Activated CD4-positive, alpha-beta memory T cell treated with anti-CD3 and anti-CD28 coated beads, Interleukin-2, amount 10 ng/mL, durations not matched to agents 7 days and 5 days (primary cell): ENCODE measurements around the gene ARAP1. TPM values are rescaled to one million over a fixed set of nuclear protein-coding genes. Genes with fewer than 3 reads are reported as not detected.
A peak's percentile ranks its signal among the peaks of the same experiment; 100 is the strongest.

Source experiments
- CTCF ChIA-PET: fragments of 350-600 bp; sonication (Branson Sonifier 250); formaldehyde crosslinking; loops from one replicate; lab custom pipeline; 2021; ENCODE audit warnings: antibody characterized with exemption, inconsistent platforms; lab: Charles Lee
- POLR2A ChIA-PET: fragments of 350-600 bp; sonication (Branson Sonifier 250); formaldehyde crosslinking; loops from one replicate; lab custom pipeline; 2021; ENCODE audit warnings: antibody characterized with exemption; lab: Charles Lee
- DNase-seq: peaks from one replicate; pipeline ENCODE4 v3.0.0-alpha.2; 2020
- H3K27ac Mint-ChIP-seq: one replicate; pipeline ENCODE4 v1.8.0; 2021; ENCODE audit warnings: mild to moderate bottlenecking, mixed read lengths
- H3K27me3 Mint-ChIP-seq: one replicate; pipeline ENCODE4 v1.8.0; 2021; ENCODE audit warnings: mixed read lengths
- H3K36me3 Mint-ChIP-seq: one replicate; pipeline ENCODE4 v1.8.0; 2021; ENCODE audit warnings: low read depth, mixed read lengths
- H3K4me1 Mint-ChIP-seq: one replicate; pipeline ENCODE4 v1.8.0; 2021; ENCODE audit warnings: mixed read lengths
- H3K4me3 Mint-ChIP-seq: one replicate; pipeline ENCODE4 v1.8.0; 2021; ENCODE audit warnings: mild to moderate bottlenecking, mixed read lengths
- H3K9me3 Mint-ChIP-seq: one replicate; pipeline ENCODE4 v1.8.0; 2021; ENCODE audit warnings: mixed read lengths
- total RNA-seq, 2 experiments: library from RNA; stranded (reverse); gene quantifications; one replicate each; pipeline ENCODE4 v1.2.3, GENCODE V29; 2021

The ARAP1 gene
- total RNA-seq, 2 experiments from 2014 or later: 108 to 109 TPM

- ChIA-PET CTCF (interaction anchor here (1.5 to 4.1 kb wide), 4 partner anchors 37 to 91 kb away, joined by 3 to 29 read pairs (median 10); no protein-coding TSS in a partner anchor), POLR2A (interaction anchor here (0.6 to 3.4 kb wide), 11 partner anchors 10 to 431 kb away, joined by 3 to 24 read pairs (median 6); partner anchors contain the start of genes ATG16L2 and STARD10)
- Mint-ChIP-seq H3K4me3 (peak overlapping the region; percentile 89), H3K36me3 (peaks cover 39% of the 10 kb centered on the region), H3K27ac (peak overlapping the region; percentile 86), H3K9me3 (no peaks in the 10 kb centered on the region), H3K4me1 (peaks cover 60% of the 10 kb centered on the region), H3K27me3 (no peaks in the 10 kb centered on the region)
- DNase-seq: peak; percentile 52
Observed at GRCh38 chr11:72721689-72722049, 30.5 kb downstream of the ARAP1 start.

GRCh38 chr11:72721276-72721675 lies 30.9 kb downstream of the ARAP1 start:
- no peaks in the 10 kb centered on the region for H3K27me3 Mint-ChIP-seq
- peaks cover 60% of the 10 kb centered on the region for H3K4me1 Mint-ChIP-seq
- H3K4me3 Mint-ChIP-seq: peak overlapping the region; percentile 89
- ChIA-PET POLR2A (interaction anchor here (2.0 to 3.4 kb wide), 4 partner anchors 10 to 94 kb away, joined by 6 to 24 read pairs (median 12); partner anchors contain the start of gene ATG16L2), CTCF (interaction anchor here (1.3 to 4.1 kb wide), 4 partner anchors 37 to 92 kb away, joined by 3 to 29 read pairs (median 8); no protein-coding TSS in a partner anchor)
- peak overlapping the region; percentile 86 for H3K27ac Mint-ChIP-seq
- H3K36me3 Mint-ChIP-seq: peaks cover 38% of the 10 kb centered on the region
- no peak for DNase-seq
- H3K9me3 Mint-ChIP-seq: no peaks in the 10 kb centered on the region

GRCh38 chr11:72720784-72721183 lies 31.4 kb downstream of the ARAP1 start:
- POLR2A ChIA-PET: interaction anchor here (1.0 to 2.3 kb wide), 3 partner anchors 11 to 40 kb away, joined by 3 to 7 read pairs (median 6); no protein-coding TSS in a partner anchor
- Mint-ChIP-seq H3K36me3 (peaks cover 35% of the 10 kb centered on the region), H3K27me3 (no peaks in the 10 kb centered on the region), H3K27ac (peak overlapping the region; percentile 86), H3K4me3 (peak overlapping the region; percentile 89), H3K4me1 (peaks cover 62% of the 10 kb centered on the region), H3K9me3 (no peaks in the 10 kb centered on the region)
- CTCF ChIA-PET: interaction anchor here (1.0 to 4.1 kb wide), 5 partner anchors 36 to 92 kb away, joined by 3 to 29 read pairs (median 4); partner anchors contain the start of gene STARD10
- no peak for DNase-seq

GRCh38 chr11:72720047-72720446 lies 32.2 kb downstream of the ARAP1 start:
- H3K27ac Mint-ChIP-seq: peak overlapping the region; percentile 86
- peak overlapping the region; percentile 89 for H3K4me3 Mint-ChIP-seq
- peaks cover 55% of the 10 kb centered on the region for H3K4me1 Mint-ChIP-seq
- peaks cover 27% of the 10 kb centered on the region for H3K36me3 Mint-ChIP-seq
- CTCF ChIA-PET: interaction anchor here (1.0 to 4.1 kb wide), 4 partner anchors 36 to 93 kb away, joined by 4 to 29 read pairs (median 8); partner anchors contain the start of gene STARD10
- POLR2A ChIA-PET: interaction anchor here (1.0 to 2.0 kb wide), 3 partner anchors 18 to 96 kb away, joined by 3 to 6 read pairs (median 4); no protein-coding TSS in a partner anchor
- no peaks in the 10 kb centered on the region for H3K9me3 Mint-ChIP-seq
- DNase-seq: no peak
- no peaks in the 10 kb centered on the region for H3K27me3 Mint-ChIP-seq

GRCh38 chr11:72719551-72719950 lies 32.7 kb downstream of the ARAP1 start:
- H3K4me3 Mint-ChIP-seq: peak overlapping the region; percentile 21
- POLR2A ChIA-PET: interaction anchor here (0.7 to 1.3 kb wide), 2 partner anchors 96 to 548 kb away, joined by 3 to 4 read pairs; no protein-coding TSS in a partner anchor
- peaks cover 54% of the 10 kb centered on the region for H3K4me1 Mint-ChIP-seq
- no peaks in the 10 kb centered on the region for H3K9me3 Mint-ChIP-seq
- H3K27ac Mint-ChIP-seq: peak overlapping the region; percentile 86
- peaks cover 27% of the 10 kb centered on the region for H3K36me3 Mint-ChIP-seq
- no peaks in the 10 kb centered on the region for H3K27me3 Mint-ChIP-seq
- no peak for DNase-seq
- CTCF ChIA-PET: interaction anchor here (3.4 kb wide), 1 partner anchor 35 kb away, joined by 12 read pairs; no protein-coding TSS in a partner anchor

- Mint-ChIP-seq H3K36me3 (peaks cover 27% of the 10 kb centered on the region), H3K4me3 (no peak overlapping the region)
- CTCF ChIA-PET: interaction anchor here (3.4 kb wide), 1 partner anchor 35 kb away, joined by 12 read pairs; no protein-coding TSS in a partner anchor
Observed at GRCh38 chr11:72719144-72719543, 33.1 kb downstream of the ARAP1 start.

GRCh38 chr11:72718101-72718501 lies 34.1 kb downstream of the ARAP1 start:
- no peak overlapping the region for H3K27ac Mint-ChIP-seq
- peaks cover 47% of the 10 kb centered on the region for H3K4me1 Mint-ChIP-seq
- DNase-seq: no peak
- ChIA-PET CTCF (interaction anchor here (3.4 kb wide), 1 partner anchor 34 kb away, joined by 12 read pairs; no protein-coding TSS in a partner anchor), POLR2A (interaction anchor here (1.2 kb wide), 2 partner anchors 77 to 95 kb away, joined by 3 read pairs; no protein-coding TSS in a partner anchor)
- peaks cover 27% of the 10 kb centered on the region for H3K36me3 Mint-ChIP-seq
- H3K27me3 Mint-ChIP-seq: no peaks in the 10 kb centered on the region
- no peaks in the 10 kb centered on the region for H3K9me3 Mint-ChIP-seq
- no peak overlapping the region for H3K4me3 Mint-ChIP-seq

More at GRCh38 chr11:72719144-72719543, 33.1 kb downstream of the ARAP1 start:
- Mint-ChIP-seq H3K4me1 (peaks cover 54% of the 10 kb centered on the region), H3K9me3 (no peaks in the 10 kb centered on the region), H3K27ac (no peak overlapping the region), H3K27me3 (no peaks in the 10 kb centered on the region)
- POLR2A ChIA-PET: interaction anchor here (0.7 to 1.3 kb wide), 3 partner anchors 75 to 549 kb away, joined by 3 to 4 read pairs (median 3); no protein-coding TSS in a partner anchor
- DNase-seq: no peak

- DNase-seq: no peak
- H3K27me3 Mint-ChIP-seq: no peaks in the 10 kb centered on the region
- H3K27ac Mint-ChIP-seq: no peak overlapping the region
- no peaks in the 10 kb centered on the region for H3K9me3 Mint-ChIP-seq
- peaks cover 31% of the 10 kb centered on the region for H3K36me3 Mint-ChIP-seq
- ChIA-PET POLR2A (interaction anchor here (0.7 to 1.2 kb wide), 3 partner anchors 10 to 96 kb away, joined by 3 read pairs; no protein-coding TSS in a partner anchor), CTCF (interaction anchor here (0.8 to 1.2 kb wide), 4 partner anchors 8 to 76 kb away, joined by 3 to 5 read pairs (median 4); no protein-coding TSS in a partner anchor)
- peaks cover 38% of the 10 kb centered on the region for H3K4me1 Mint-ChIP-seq
- no peak overlapping the region for H3K4me3 Mint-ChIP-seq
Observed at GRCh38 chr11:72716788-72717435, 35.3 kb downstream of the ARAP1 start.

- H3K27me3 Mint-ChIP-seq: no peaks in the 10 kb centered on the region
- DNase-seq: no peak
- H3K36me3 Mint-ChIP-seq: peaks cover 27% of the 10 kb centered on the region
- CTCF ChIA-PET: interaction anchor here (0.7 to 1.2 kb wide), 6 partner anchors 9 to 278 kb away, joined by 3 to 5 read pairs (median 3); no protein-coding TSS in a partner anchor
- no peak overlapping the region for H3K4me3 Mint-ChIP-seq
- peaks cover 35% of the 10 kb centered on the region for H3K4me1 Mint-ChIP-seq
- H3K9me3 Mint-ChIP-seq: no peaks in the 10 kb centered on the region
- no peak overlapping the region for H3K27ac Mint-ChIP-seq
- POLR2A ChIA-PET: interaction anchor here (0.6 to 1.1 kb wide), 3 partner anchors 10 to 223 kb away, joined by 3 read pairs; no protein-coding TSS in a partner anchor
Observed at GRCh38 chr11:72716290-72716689, 35.9 kb downstream of the ARAP1 start.

GRCh38 chr11:72712841-72713240 lies 39.4 kb downstream of the ARAP1 start:
- Mint-ChIP-seq H3K27ac (no peak overlapping the region), H3K36me3 (peaks cover 36% of the 10 kb centered on the region), H3K9me3 (no peaks in the 10 kb centered on the region), H3K27me3 (no peaks in the 10 kb centered on the region), H3K4me3 (no peak overlapping the region), H3K4me1 (peaks cover 2% of the 10 kb centered on the region)
- CTCF ChIA-PET: no interaction called here
- POLR2A ChIA-PET: no interaction called here
- no peak for DNase-seq

GRCh38 chr11:72712168-72712751 lies 39.9 kb downstream of the ARAP1 start:
- H3K36me3 Mint-ChIP-seq: peaks cover 41% of the 10 kb centered on the region
- DNase-seq: no peak
- ChIA-PET CTCF (no interaction called here), POLR2A (no interaction called here)
- H3K4me1 Mint-ChIP-seq: peaks cover 2% of the 10 kb centered on the region
- no peak overlapping the region for H3K4me3 Mint-ChIP-seq
- H3K27me3 Mint-ChIP-seq: no peaks in the 10 kb centered on the region
- H3K27ac Mint-ChIP-seq: no peak overlapping the region
- H3K9me3 Mint-ChIP-seq: no peaks in the 10 kb centered on the region

GRCh38 chr11:72711141-72711540 lies 41.1 kb downstream of the ARAP1 start:
- ChIA-PET CTCF (no interaction called here), POLR2A (no interaction called here)
- H3K9me3 Mint-ChIP-seq: no peaks in the 10 kb centered on the region
- peaks cover 52% of the 10 kb centered on the region for H3K36me3 Mint-ChIP-seq
- no peak overlapping the region for H3K27ac Mint-ChIP-seq
- no peak overlapping the region for H3K4me3 Mint-ChIP-seq
- no peaks in the 10 kb centered on the region for H3K27me3 Mint-ChIP-seq
- H3K4me1 Mint-ChIP-seq: peaks cover under 1% of the 10 kb centered on the region
- DNase-seq: no peak
